Keratinocyte (primary cell): Measurements from ENCODE around the gene ILDR1. TPM values are rescaled to one million over a fixed set of nuclear protein-coding genes. Genes with fewer than 3 reads are reported as not detected.
A peak's percentile ranks its signal among the peaks of the same experiment; 100 is the strongest.

Experiments used
- DNase-seq: peaks from one replicate; pipeline ENCODE4 v3.0.0-alpha.2; 2011; ENCODE audit warnings: low read depth, missing footprints, low spot score
- FAIRE-seq: peaks from 2 replicates; lab custom pipeline; 2011; peaks lifted over from hg19 to GRCh38; lab: Jason Lieb, UNC
- H2AFZ ChIP-seq: 2 replicates; pipeline ENCODE4 v1.6.0; 2012; ENCODE audit warnings: low read length, control low read depth, inconsistent platforms; ENCODE audit not compliant: control insufficient read depth
- H3K27ac ChIP-seq: 2 replicates; pipeline ENCODE4 v1.5.1; 2011; ENCODE audit warnings: low read length; ENCODE audit not compliant: control insufficient read depth, insufficient read depth
- H3K27me3 ChIP-seq: 3 replicates; pipeline ENCODE4 v1.6.0; 2011; ENCODE audit warnings: low read length; ENCODE audit not compliant: control insufficient read depth, insufficient read depth; ENCODE audit errors: extremely low read depth
- H3K36me3 ChIP-seq, 2 experiments: 2 replicates in 1 of 2; 3 replicates in 1 of 2; pipeline ENCODE4 v1.5.1; 2011; ENCODE audit warnings: low read length in 2 of 2, mild to moderate bottlenecking in 1 of 2; ENCODE audit not compliant: control insufficient read depth in 2 of 2, insufficient read depth in 2 of 2; ENCODE audit errors: extremely low read depth in 1 of 2
- H3K4me1 ChIP-seq: 3 replicates; pipeline ENCODE4 v1.5.1; 2011; ENCODE audit warnings: low read length; ENCODE audit not compliant: control insufficient read depth, insufficient read depth; ENCODE audit errors: extremely low read depth
- H3K4me2 ChIP-seq: 3 replicates; pipeline ENCODE4 v1.6.0; 2011; ENCODE audit warnings: low read depth, low read length; ENCODE audit not compliant: control insufficient read depth, insufficient read depth; ENCODE audit errors: extremely low read depth
- H3K4me3 ChIP-seq, 3 experiments: fragments of 200-600 bp in 1 of 3; sonication (generic) in 1 of 3; 2 replicates in 2 of 3; 3 replicates in 1 of 3; pipeline ENCODE4 v1.5.1; 2011 to 2016; ENCODE audit warnings: low read length in 3 of 3, mild to moderate bottlenecking in 3 of 3, control low read depth in 2 of 3, inconsistent platforms in 1 of 3, low read depth in 1 of 3, mixed read lengths in 1 of 3, mixed run types in 1 of 3, moderate library complexity in 1 of 3; ENCODE audit not compliant: control insufficient read depth in 2 of 3, insufficient read depth in 2 of 3; ENCODE audit errors: extremely low read depth in 1 of 3
- H3K79me2 ChIP-seq: 2 replicates; pipeline ENCODE4 v1.6.0; 2012; ENCODE audit warnings: low read length; ENCODE audit not compliant: control insufficient read depth, insufficient read depth
- H3K9ac ChIP-seq: 3 replicates; pipeline ENCODE4 v1.6.0; 2011; ENCODE audit warnings: low read length; ENCODE audit not compliant: control insufficient read depth, insufficient read depth; ENCODE audit errors: extremely low read depth
- H3K9me1 ChIP-seq: 3 replicates; pipeline ENCODE4 v1.6.0; 2011; ENCODE audit warnings: low read length; ENCODE audit not compliant: control insufficient read depth, insufficient read depth; ENCODE audit errors: extremely low read depth
- H3K9me3 ChIP-seq: 2 replicates; pipeline ENCODE4 v1.5.1; 2012; ENCODE audit warnings: low read depth, low read length; ENCODE audit not compliant: control insufficient read depth
- H4K20me1 ChIP-seq: 3 replicates; pipeline ENCODE4 v1.6.0; 2011; ENCODE audit warnings: low read length; ENCODE audit not compliant: control insufficient read depth, insufficient read depth; ENCODE audit errors: extremely low read depth
- CTCF ChIP-seq, 3 experiments: IDR thresholded peaks in 1 of 3; conservative IDR thresholded peaks in 1 of 3; optimal IDR thresholded peaks in 1 of 3; 2 replicates in 2 of 3; 3 replicates in 1 of 3; pipeline versions ENCODE3 to v1.5.1; 2011; ENCODE audit warnings: low read length in 3 of 3, mild to moderate bottlenecking in 3 of 3, moderate library complexity in 2 of 3, control low read depth in 1 of 3, inconsistent platforms in 1 of 3; ENCODE audit not compliant: insufficient read depth in 2 of 3; ENCODE audit errors: extremely low read depth in 1 of 3
- EZH2 ChIP-seq: IDR thresholded peaks from one replicate; pipeline ENCODE4 v1.6.1; 2012; ENCODE audit warnings: inconsistent platforms, mild to moderate bottlenecking, low read length, moderate library complexity
- dilution Hi-C: fragments of 300-500 bp; cut with MboI; formaldehyde crosslinking; loops from one replicate; pipeline ENCODE4 v1.7.0; 2020; ENCODE audit warnings: low sequenced_read_pairs; ENCODE audit not compliant: extremely low pct_ligation_motif_present
- polyA plus RNA-seq, 5 experiments: library from polyadenylated mRNA; depleted of rRNA in 3 of 5; stranded (reverse) in 3 of 5; stranded (forward) in 1 of 5; unstranded in 1 of 5; fragments of >200 nt; gene quantifications; 1 replicate in 1 of 5; 2 replicates in 3 of 5; 3 replicates in 1 of 5; pipeline versions ENCODE4 v1.2.1 to v1.2.3, GENCODE V29; 2011 to 2012; ENCODE audit warnings: missing spikeins in 2 of 5, low read depth in 1 of 5, low replicate concordance in 1 of 5

Gene ILDR1
- polyA plus RNA-seq, 1 donor (not counting 4 experiments of a cell fraction or from before 2014, with no cell fraction given), result 0.09 TPM

GRCh38 chr3:121997372-121997771 is 24.7 kb downstream of the ILDR1 start:
- no peak overlapping the region for H2AFZ ChIP-seq
- no peaks in the 10 kb centered on the region for H3K9me1 ChIP-seq
- H3K4me2 ChIP-seq, result no peak overlapping the region
- no peaks in the 10 kb centered on the region for H4K20me1 ChIP-seq
- FAIRE-seq, result no peak
- peaks cover 27% of the 10 kb centered on the region for H3K4me1 ChIP-seq
- dilution Hi-C loops, result no loop called here
- no peaks in the 10 kb centered on the region for H3K36me3 ChIP-seq
- no peak overlapping the region for H3K27ac ChIP-seq
- no peak for TF ChIP-seq CTCF (optimal IDR thresholded peaks at IDR 0.05 in 1 of 3, IDR thresholded peaks at IDR 0.05 in 1 of 3, conservative IDR thresholded peaks at IDR 0.05 in 1 of 3; ENCODE audit: extremely low read depth in 1 of 3, insufficient read depth in 2 of 3, low read length in 3 of 3)
- no peak for TF ChIP-seq EZH2
- no peak overlapping the region for H3K9ac ChIP-seq
- no peaks in the 10 kb centered on the region for H3K9me3 ChIP-seq
- DNase-seq, result no peak
- H3K4me3 ChIP-seq, result no peak overlapping the region
- no peaks in the 10 kb centered on the region for H3K27me3 ChIP-seq
- no peaks in the 10 kb centered on the region for H3K79me2 ChIP-seq

- H3K4me1 ChIP-seq, result peaks cover 27% of the 10 kb centered on the region
- H3K27me3 ChIP-seq, result no peaks in the 10 kb centered on the region
- H4K20me1 ChIP-seq, result no peaks in the 10 kb centered on the region
- dilution Hi-C loops, result no loop called here
- DNase-seq, result no peak
- TF ChIP-seq EZH2 (no peak), CTCF (optimal IDR thresholded peaks at IDR 0.05 in 1 of 3, IDR thresholded peaks at IDR 0.05 in 1 of 3, conservative IDR thresholded peaks at IDR 0.05 in 1 of 3; ENCODE audit: extremely low read depth in 1 of 3, insufficient read depth in 2 of 3, low read length in 3 of 3) (no peak)
- H3K79me2 ChIP-seq, result no peaks in the 10 kb centered on the region
- no peak overlapping the region for H3K4me2 ChIP-seq
- no peak for FAIRE-seq
- H3K4me3 ChIP-seq, result no peak overlapping the region
- H3K9me1 ChIP-seq, result no peaks in the 10 kb centered on the region
- H3K27ac ChIP-seq, result no peak overlapping the region
- H3K36me3 ChIP-seq, result no peaks in the 10 kb centered on the region
- H3K9me3 ChIP-seq, result no peaks in the 10 kb centered on the region
- H3K9ac ChIP-seq, result no peak overlapping the region
- H2AFZ ChIP-seq, result peak overlapping the region; percentile 81
Measured at GRCh38 chr3:121996441-121996840, 25.6 kb downstream of the ILDR1 start.
